ENCODE measurements around the gene PPWD1.
A peak's percentile ranks its signal among the peaks of the same experiment; 100 is the strongest.

The PPWD1 gene

DNA sequence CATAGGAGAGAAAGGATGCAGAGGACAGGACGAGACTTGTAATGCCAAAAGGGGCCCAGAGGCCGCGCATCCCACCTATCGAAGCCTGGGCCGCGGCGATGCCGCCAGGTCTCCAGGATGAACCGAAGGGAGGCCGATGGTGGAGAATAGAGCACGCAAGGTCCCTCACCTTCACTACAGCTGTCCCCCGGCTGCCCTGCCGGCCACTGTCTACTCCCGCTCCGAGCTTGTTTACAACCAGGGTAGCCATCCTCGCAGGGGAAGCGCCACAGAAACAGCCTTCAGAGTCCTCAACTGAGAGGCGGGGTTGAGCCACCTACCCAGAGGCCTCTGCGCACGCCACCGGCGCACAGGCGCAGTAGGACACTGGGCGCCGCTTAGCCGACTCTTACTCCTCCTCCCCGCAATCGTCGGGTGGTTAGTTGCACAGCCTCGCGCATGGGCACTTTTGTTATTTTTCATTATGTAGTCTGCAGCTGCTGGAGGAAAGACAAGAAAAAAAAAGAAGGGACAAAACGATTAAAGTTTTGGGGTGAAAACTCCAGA, 61.0 kb downstream of the PPWD1 start, which contains the start of gene TRIM23:
TRIM23 (minus strand) TSS at position 309 of the 546 bp plus-strand sequence; CDS start at position 250, 59 bp downstream.
- DNase-seq, result peak; percentile 92 to 93

DNA sequence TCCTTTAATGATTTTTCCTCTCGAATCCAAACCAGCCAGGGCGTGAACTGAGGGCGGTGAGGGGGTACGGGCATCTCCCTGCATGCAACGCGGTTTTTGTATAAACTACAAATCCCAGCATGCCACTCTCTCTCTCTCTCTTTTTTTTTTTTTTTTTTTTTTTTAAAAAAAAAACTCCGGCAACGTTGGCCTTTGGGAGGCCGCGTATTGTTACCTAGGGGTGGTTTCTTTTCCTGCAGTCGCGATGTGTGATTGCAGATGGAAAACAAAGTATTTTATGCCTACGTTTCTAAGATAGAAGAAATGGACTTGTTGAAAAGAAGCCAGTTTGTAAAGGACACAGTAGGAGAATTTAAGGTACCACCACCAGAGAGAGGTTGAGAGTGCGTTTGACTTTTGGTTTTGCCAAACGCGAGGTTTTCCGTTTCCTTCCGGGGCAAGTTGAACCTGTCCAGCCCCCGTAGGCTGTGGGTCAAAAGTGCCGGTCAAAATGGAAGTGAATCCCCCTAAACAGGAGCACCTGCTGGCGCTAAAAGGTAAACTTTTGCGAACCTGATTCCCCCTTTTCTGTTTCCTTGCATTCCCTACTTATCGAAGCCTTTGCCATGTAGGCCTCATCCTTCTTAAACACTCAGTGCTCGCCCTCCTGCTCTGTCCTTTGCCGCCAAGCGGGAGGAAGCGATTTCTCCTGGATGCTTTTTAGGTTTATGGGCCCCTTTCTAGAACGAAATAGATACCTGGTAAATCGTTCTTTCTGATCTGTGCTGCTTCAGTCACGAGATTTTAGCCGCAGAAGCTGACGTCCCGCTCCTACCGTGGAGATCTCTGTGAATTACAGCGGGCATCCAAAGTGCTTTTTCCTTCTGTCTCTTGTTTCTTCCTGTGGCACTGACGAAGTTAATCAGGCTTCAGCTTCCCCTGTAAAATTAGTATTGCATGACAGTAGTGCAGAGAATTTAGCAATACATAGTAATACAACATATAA, 61.8 kb downstream of the PPWD1 start, which contains the start of the genes SHLD3 and TRAPPC13:
SHLD3 (plus strand) TSS at position 457 of the 985 bp plus-strand sequence. CDS start 4,561 bp downstream, outside the sequence.
TRAPPC13 (plus strand) TSS at position 457 of the 985 bp plus-strand sequence; CDS start at position 491, 34 bp downstream.
- peak; percentile 47 to 93 for DNase-seq

DNA sequence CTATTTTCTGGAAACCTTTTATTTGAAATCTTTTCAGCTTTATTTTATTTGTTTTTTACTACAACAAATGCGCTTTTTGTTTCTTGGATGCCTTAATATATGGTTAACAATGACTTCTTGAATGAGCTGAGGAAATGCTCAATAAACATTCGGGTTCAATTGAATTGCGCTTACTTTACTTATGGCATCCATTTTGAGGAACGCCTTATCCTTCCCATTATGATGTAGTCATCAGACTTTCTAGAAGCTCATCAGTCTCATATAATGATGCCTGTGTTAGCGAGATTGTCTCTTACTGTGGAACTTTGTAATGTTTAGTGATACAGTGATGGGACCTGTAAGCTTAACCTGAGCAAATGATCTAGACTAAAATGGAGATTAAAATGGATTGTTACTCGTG, 62.6 kb downstream of the PPWD1 start:
- no peak for DNase-seq

DNA sequence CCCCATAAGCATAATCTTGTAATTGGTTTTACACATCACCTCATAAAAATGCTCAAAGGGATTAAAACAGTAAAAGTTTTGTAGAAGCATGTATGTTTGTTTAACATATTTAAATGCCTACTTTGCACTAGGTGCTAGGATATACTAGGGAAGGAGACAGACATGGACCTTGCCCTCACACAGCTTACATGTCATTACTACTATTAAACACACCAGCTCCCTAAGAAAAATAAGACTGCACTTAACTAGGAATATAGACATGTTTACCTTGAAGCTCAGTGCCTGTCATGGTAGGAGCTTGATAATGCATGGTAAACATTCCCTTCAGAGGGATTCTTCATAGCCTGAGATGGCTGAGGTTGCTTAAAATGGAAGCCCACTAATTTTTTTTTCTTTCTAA, 67.9 kb downstream of the PPWD1 start:
- DNase-seq, result no peak
